Measurements from ENCODE around the gene AVPR2. TPM values are rescaled to one million over a fixed set of nuclear protein-coding genes. Genes with fewer than 3 reads are reported as not detected.
A peak's percentile ranks its signal among the peaks of the same experiment; 100 is the strongest.

AVPR2 gene
- polyA plus RNA-seq, 1 donor from 2014 or later = not detected

DNA sequence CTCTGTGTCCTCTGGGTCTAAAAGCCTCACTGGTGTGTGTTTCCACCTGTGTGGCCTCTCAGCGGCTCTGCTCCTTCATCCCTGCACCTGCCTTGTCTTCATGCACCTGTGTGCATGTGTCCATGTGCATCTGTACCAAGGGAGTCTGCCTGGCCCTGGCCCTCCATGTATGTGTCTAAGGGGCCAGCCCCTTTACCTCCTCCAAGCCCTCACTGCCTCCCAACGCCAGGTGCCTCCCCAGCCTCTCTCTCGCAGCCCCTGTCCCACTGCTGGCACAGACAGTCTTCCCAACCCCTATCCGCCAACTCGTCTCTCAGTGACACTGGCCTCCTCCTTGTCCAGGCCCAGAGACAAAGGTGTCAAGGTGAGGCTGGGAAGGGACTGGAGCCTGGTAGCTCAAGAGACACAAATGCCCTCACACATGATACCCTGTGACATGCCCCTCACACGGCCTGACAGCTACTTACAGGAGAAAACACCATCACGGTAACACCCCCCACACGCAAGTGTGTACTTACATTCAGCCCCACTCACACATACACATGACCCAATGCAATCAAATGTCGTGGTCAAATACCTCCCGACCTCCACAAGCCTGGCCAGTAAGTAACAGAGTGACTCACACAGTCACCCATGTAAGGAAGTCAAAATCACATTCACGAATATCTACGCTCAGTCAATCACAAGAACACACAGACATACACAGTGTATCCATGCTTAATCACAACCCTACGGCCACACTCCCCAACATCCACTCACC is 29.9 kb upstream of the AVPR2 start:
- Histone ChIP-seq H3K9me2 (ENCODE audit: insufficient read depth, low read length) (no peaks in the 10 kb centered on the region), H3K9me3 (ENCODE audit: low read length) (no peaks in the 10 kb centered on the region), H3K36me3 (ENCODE audit: insufficient read depth, low read length) (no peaks in the 10 kb centered on the region), H3K27ac (ENCODE audit: low read length) (peak overlapping the region; percentile 91), H3K4me3 (ENCODE audit: low read length) (peak overlapping the region; percentile 64), H3F3A (ENCODE audit: insufficient read depth, low read length, poor library complexity, severe bottlenecking) (no peaks in the 10 kb centered on the region), H3K27me3 (ENCODE audit: insufficient read depth, low read depth, low read length) (no peaks in the 10 kb centered on the region), H3K9ac (ENCODE audit: low read length) (peak overlapping the region; percentile 71), H3K79me2 (replicated peaks; ENCODE audit: insufficient read depth, low read length) (peaks cover 32% of the 10 kb centered on the region), H4K20me1 (ENCODE audit: insufficient read depth) (no peaks in the 10 kb centered on the region), H2AFZ (ENCODE audit: low read depth, low read length) (no peak overlapping the region), H3K4me2 (ENCODE audit: low read length) (peak overlapping the region; percentile 44)
- TF ChIP-seq POLR2AphosphoS5 (IDR thresholded peaks at IDR 0.05) = peak; percentile 16
- TF ChIP-seq EZH2 (IDR thresholded peaks at IDR 0.05; ENCODE audit: borderline replicate concordance, insufficient read depth, low read length, poor library complexity, severe bottlenecking) = no peak
- no peak for TF ChIP-seq TAF1 (IDR thresholded peaks at IDR 0.05; ENCODE audit: low read depth)
- no peak for TF ChIP-seq SMC3 (conservative IDR thresholded peaks at IDR 0.05; ENCODE audit: poor library complexity)
- no peak for TF ChIP-seq MXI1 (conservative IDR thresholded peaks at IDR 0.05; ENCODE audit: poor library complexity, severe bottlenecking)

DNA sequence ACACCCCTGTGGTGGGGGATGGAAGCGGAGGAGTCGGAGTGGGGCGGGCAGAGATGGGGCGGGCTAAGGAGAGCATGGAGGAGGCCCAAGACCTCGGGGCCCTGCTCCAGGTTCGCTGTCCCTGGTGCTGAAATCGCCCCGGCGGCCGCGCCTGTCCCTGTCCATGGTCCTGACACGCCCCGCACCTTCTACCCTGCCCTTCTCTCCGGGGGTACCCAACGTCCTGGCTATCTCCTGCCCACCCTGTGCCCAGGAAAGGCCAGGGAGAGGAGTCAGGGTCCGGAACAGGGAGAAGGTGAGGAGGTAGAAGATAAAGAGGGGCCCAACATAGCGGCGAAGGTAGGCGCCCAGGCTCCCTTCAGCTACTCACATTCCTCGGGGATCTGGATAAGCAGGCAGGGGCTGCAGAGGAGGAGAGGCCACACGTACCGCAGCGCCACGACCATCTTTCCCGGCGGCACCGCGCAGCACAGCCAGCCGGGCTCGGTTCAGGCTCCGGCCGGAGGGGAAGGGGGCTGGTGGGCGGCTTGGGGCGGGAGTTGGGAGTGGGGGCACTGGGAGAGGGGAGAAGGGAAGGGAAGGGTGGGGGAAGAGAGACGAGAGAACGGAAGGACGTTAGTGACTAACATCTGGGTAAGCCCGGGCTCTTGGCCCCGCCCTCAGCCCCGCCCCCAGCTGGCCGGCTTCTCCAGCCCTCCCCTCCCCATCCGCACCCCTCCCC is 28.9 kb upstream of the AVPR2 start:
- Histone ChIP-seq H3K27me3 (ENCODE audit: insufficient read depth, low read depth, low read length) (no peaks in the 10 kb centered on the region), H4K20me1 (ENCODE audit: insufficient read depth) (no peaks in the 10 kb centered on the region), H3K27ac (ENCODE audit: low read length) (peak overlapping the region; percentile 91)

DNA sequence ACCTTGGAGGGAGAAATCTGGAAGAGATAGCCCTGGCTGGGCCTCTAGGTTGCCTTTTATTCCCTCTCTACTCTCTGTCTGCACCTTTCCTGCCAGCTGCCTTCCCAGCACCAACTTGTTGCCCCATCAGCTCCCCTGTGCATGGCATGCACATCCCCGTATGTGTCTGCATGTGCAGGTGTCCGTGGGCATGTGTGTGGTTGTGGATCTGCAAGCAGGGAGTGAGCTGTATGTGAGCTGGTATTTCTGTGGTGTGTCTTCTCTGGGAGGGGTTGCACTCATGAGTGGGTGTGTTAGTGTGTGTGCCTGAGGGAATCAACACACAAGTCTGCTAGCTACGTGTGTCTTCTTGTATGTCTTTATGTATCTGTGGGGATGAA is 28.4 kb upstream of the AVPR2 start:
- Histone ChIP-seq H2AFZ (ENCODE audit: low read depth, low read length) (no peak overlapping the region), H3K4me2 (ENCODE audit: low read length) (no peak overlapping the region), H3K36me3 (ENCODE audit: insufficient read depth, low read length) (no peaks in the 10 kb centered on the region), H3F3A (ENCODE audit: insufficient read depth, low read length, poor library complexity, severe bottlenecking) (no peaks in the 10 kb centered on the region), H3K79me2 (replicated peaks; ENCODE audit: insufficient read depth, low read length) (peaks cover 41% of the 10 kb centered on the region), H3K27me3 (ENCODE audit: insufficient read depth, low read depth, low read length) (no peaks in the 10 kb centered on the region), H3K9me3 (ENCODE audit: low read length) (no peaks in the 10 kb centered on the region), H3K4me3 (ENCODE audit: low read length) (peak overlapping the region; percentile 64), H3K9ac (ENCODE audit: low read length) (peak overlapping the region; percentile 71), H3K27ac (ENCODE audit: low read length) (peak overlapping the region; percentile 91), H3K9me2 (ENCODE audit: insufficient read depth, low read length) (no peaks in the 10 kb centered on the region), H4K20me1 (ENCODE audit: insufficient read depth) (no peaks in the 10 kb centered on the region)
- TF ChIP-seq RAD21 (conservative IDR thresholded peaks at IDR 0.05) (no peak), EZH2 (IDR thresholded peaks at IDR 0.05; ENCODE audit: borderline replicate concordance, insufficient read depth, low read length, poor library complexity, severe bottlenecking) (no peak), MXI1 (conservative IDR thresholded peaks at IDR 0.05; ENCODE audit: poor library complexity, severe bottlenecking) (peak; percentile 18), SMC3 (conservative IDR thresholded peaks at IDR 0.05; ENCODE audit: poor library complexity) (no peak), TAF1 (IDR thresholded peaks at IDR 0.05; ENCODE audit: low read depth) (no peak), POLR2AphosphoS5 (IDR thresholded peaks at IDR 0.05) (peak; percentile 30), EP300 (conservative IDR thresholded peaks at IDR 0.05; ENCODE audit: poor library complexity, severe bottlenecking) (no peak)
- TF ChIP-seq, protein P1, sequence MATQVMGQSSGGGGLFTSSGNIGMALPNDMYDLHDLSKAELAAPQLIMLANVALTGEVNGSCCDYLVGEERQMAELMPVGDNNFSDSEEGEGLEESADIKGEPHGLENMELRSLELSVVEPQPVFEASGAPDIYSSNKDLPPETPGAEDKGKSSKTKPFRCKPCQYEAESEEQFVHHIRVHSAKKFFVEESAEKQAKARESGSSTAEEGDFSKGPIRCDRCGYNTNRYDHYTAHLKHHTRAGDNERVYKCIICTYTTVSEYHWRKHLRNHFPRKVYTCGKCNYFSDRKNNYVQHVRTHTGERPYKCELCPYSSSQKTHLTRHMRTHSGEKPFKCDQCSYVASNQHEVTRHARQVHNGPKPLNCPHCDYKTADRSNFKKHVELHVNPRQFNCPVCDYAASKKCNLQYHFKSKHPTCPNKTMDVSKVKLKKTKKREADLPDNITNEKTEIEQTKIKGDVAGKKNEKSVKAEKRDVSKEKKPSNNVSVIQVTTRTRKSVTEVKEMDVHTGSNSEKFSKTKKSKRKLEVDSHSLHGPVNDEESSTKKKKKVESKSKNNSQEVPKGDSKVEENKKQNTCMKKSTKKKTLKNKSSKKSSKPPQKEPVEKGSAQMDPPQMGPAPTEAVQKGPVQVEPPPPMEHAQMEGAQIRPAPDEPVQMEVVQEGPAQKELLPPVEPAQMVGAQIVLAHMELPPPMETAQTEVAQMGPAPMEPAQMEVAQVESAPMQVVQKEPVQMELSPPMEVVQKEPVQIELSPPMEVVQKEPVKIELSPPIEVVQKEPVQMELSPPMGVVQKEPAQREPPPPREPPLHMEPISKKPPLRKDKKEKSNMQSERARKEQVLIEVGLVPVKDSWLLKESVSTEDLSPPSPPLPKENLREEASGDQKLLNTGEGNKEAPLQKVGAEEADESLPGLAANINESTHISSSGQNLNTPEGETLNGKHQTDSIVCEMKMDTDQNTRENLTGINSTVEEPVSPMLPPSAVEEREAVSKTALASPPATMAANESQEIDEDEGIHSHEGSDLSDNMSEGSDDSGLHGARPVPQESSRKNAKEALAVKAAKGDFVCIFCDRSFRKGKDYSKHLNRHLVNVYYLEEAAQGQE (IDR thresholded peaks at IDR 0.05; ENCODE audit: borderline replicate concordance) = no peak

More for the DNA sequence above, 28.9 kb upstream of the AVPR2 start:
- Histone ChIP-seq H3K9ac (ENCODE audit: low read length) (peak overlapping the region; percentile 71), H3K9me3 (ENCODE audit: low read length) (no peaks in the 10 kb centered on the region), H2AFZ (ENCODE audit: low read depth, low read length) (no peak overlapping the region), H3K9me2 (ENCODE audit: insufficient read depth, low read length) (no peaks in the 10 kb centered on the region), H3F3A (ENCODE audit: insufficient read depth, low read length, poor library complexity, severe bottlenecking) (no peaks in the 10 kb centered on the region), H3K79me2 (replicated peaks; ENCODE audit: insufficient read depth, low read length) (peaks cover 35% of the 10 kb centered on the region), H3K36me3 (ENCODE audit: insufficient read depth, low read length) (no peaks in the 10 kb centered on the region), H3K4me3 (ENCODE audit: low read length) (peak overlapping the region; percentile 64), H3K4me2 (ENCODE audit: low read length) (peak overlapping the region; percentile 44)
- TF ChIP-seq, protein P1 (IDR thresholded peaks at IDR 0.05; ENCODE audit: borderline replicate concordance) = peak; percentile 96
- TF ChIP-seq MXI1 (conservative IDR thresholded peaks at IDR 0.05; ENCODE audit: poor library complexity, severe bottlenecking) (no peak), SMC3 (conservative IDR thresholded peaks at IDR 0.05; ENCODE audit: poor library complexity) (no peak)

Measured in neural cell (in vitro differentiated cells).